H9 (cell line): ENCODE data around the gene MRPL14. TPM values are rescaled to one million over a fixed set of nuclear protein-coding genes. Genes with fewer than 3 reads are reported as not detected.

Experiments
- DNase-seq: peaks from one replicate; pipeline ENCODE4 v3.0.0-alpha.2; 2017
- H2AFZ ChIP-seq: one replicate; pipeline ENCODE4 v1.6.1; 2013; ENCODE audit warnings: mild to moderate bottlenecking, low read length, control low read depth, moderate library complexity
- H2AK5ac ChIP-seq: 2 replicates; pipeline ENCODE4 v1.6.1; 2013; ENCODE audit warnings: low read length, control low read depth, mixed read lengths; ENCODE audit not compliant: insufficient read length
- H2BK120ac ChIP-seq: one replicate; pipeline ENCODE4 v1.6.1; 2013; ENCODE audit warnings: low read depth, mild to moderate bottlenecking, low read length, control low read depth, inconsistent platforms; ENCODE audit not compliant: poor library complexity, severe bottlenecking
- H2BK12ac ChIP-seq: 2 replicates; pipeline ENCODE4 v1.6.1; 2013; ENCODE audit warnings: low read length, control low read depth, mixed read lengths, low read depth; ENCODE audit not compliant: insufficient read length
- H2BK15ac ChIP-seq: 2 replicates; pipeline ENCODE4 v1.6.1; 2013; ENCODE audit warnings: low read depth, low read length, control low read depth
- H2BK20ac ChIP-seq: one replicate; pipeline ENCODE4 v1.6.1; 2013; ENCODE audit warnings: low read depth, mild to moderate bottlenecking, low read length, control low read depth, inconsistent platforms; ENCODE audit not compliant: poor library complexity, severe bottlenecking
- H2BK5ac ChIP-seq: 2 replicates; pipeline ENCODE4 v1.6.1; 2013; ENCODE audit warnings: low read length, control low read depth, mixed read lengths; ENCODE audit not compliant: insufficient read length
- H3K14ac ChIP-seq: 2 replicates; pipeline ENCODE4 v1.6.1; 2013; ENCODE audit warnings: low read length, control low read depth; ENCODE audit not compliant: insufficient read depth
- H3K18ac ChIP-seq: 2 replicates; pipeline ENCODE4 v1.6.1; 2013; ENCODE audit warnings: low read depth, mild to moderate bottlenecking, mixed read lengths, low read length, control low read depth; ENCODE audit not compliant: insufficient read length
- H3K23ac ChIP-seq: 2 replicates; pipeline ENCODE4 v1.6.1; 2013; ENCODE audit warnings: low read length, control low read depth, mixed read lengths, low read depth; ENCODE audit not compliant: insufficient read length
- H3K23me2 ChIP-seq: 2 replicates; pipeline ENCODE4 v1.6.1; 2013; ENCODE audit warnings: low read depth, mild to moderate bottlenecking, mixed read lengths, low read length, control low read depth; ENCODE audit not compliant: insufficient read length, poor library complexity, severe bottlenecking
- H3K27ac ChIP-seq: 2 replicates; pipeline ENCODE4 v1.5.1; 2013; ENCODE audit warnings: low read length, control low read depth, mixed read lengths, low read depth; ENCODE audit not compliant: insufficient read length
- H3K27me3 ChIP-seq: 2 replicates; pipeline ENCODE4 v1.6.1; 2013; ENCODE audit warnings: low read length, control low read depth, inconsistent platforms; ENCODE audit not compliant: insufficient read depth
- H3K4ac ChIP-seq: 2 replicates; pipeline ENCODE4 v1.6.1; 2013; ENCODE audit warnings: low read depth, mild to moderate bottlenecking, control low read depth, inconsistent platforms, low read length, moderate library complexity
- H3K4me1 ChIP-seq: 2 replicates; pipeline ENCODE4 v1.6.1; 2013; ENCODE audit warnings: low read length, control low read depth, inconsistent platforms; ENCODE audit not compliant: insufficient read depth
- H3K4me2 ChIP-seq: 2 replicates; pipeline ENCODE4 v1.6.1; 2013; ENCODE audit warnings: low read length, control low read depth, mixed read lengths; ENCODE audit not compliant: insufficient read length, insufficient read depth
- H3K56ac ChIP-seq: 2 replicates; pipeline ENCODE4 v1.6.1; 2013; ENCODE audit warnings: low read depth, mild to moderate bottlenecking, mixed read lengths, low read length, control low read depth; ENCODE audit not compliant: insufficient read length
- H3K79me1 ChIP-seq: 2 replicates; pipeline ENCODE4 v1.6.1; 2013; ENCODE audit warnings: low read depth, mild to moderate bottlenecking, moderate library complexity, low read length, control low read depth, inconsistent platforms; ENCODE audit not compliant: insufficient read depth, poor library complexity, severe bottlenecking
- H3K79me2 ChIP-seq: 2 replicates; pipeline ENCODE4 v1.6.1; 2013; ENCODE audit warnings: low read length, control low read depth, inconsistent platforms; ENCODE audit not compliant: insufficient read depth
- H3K9ac ChIP-seq: 2 replicates; pipeline ENCODE4 v1.6.1; 2013; ENCODE audit warnings: low read length, control low read depth, mixed read lengths; ENCODE audit not compliant: insufficient read length; ENCODE audit errors: extremely low read depth
- H3K9me3 ChIP-seq: one replicate; pipeline ENCODE4 v1.6.1; 2013; ENCODE audit warnings: low read depth, low read length, inconsistent platforms; ENCODE audit not compliant: control insufficient read depth
- H3T11ph ChIP-seq: one replicate; pipeline ENCODE4 v1.6.1; 2013; ENCODE audit warnings: mild to moderate bottlenecking, low read length, control low read depth, inconsistent platforms
- H4K20me1 ChIP-seq: one replicate; pipeline ENCODE4 v1.6.1; 2013; ENCODE audit not compliant: control insufficient read depth, insufficient read length, insufficient read depth
- H4K5ac ChIP-seq: 2 replicates; pipeline ENCODE4 v1.6.1; 2013; ENCODE audit warnings: low read depth, mild to moderate bottlenecking, mixed read lengths, low read length, control low read depth; ENCODE audit not compliant: insufficient read length
- H4K8ac ChIP-seq: replicated peaks from 2 replicates; pipeline ENCODE4 v1.6.1; 2013; ENCODE audit warnings: low read length, control low read depth, mixed read lengths, low read depth; ENCODE audit not compliant: insufficient read length
- H4K91ac ChIP-seq: 2 replicates; pipeline ENCODE4 v1.6.1; 2013; ENCODE audit warnings: low read depth, mild to moderate bottlenecking, moderate library complexity, mixed read lengths, low read length, control low read depth; ENCODE audit not compliant: insufficient read length
- H3K27ac Mint-ChIP-seq, 3 experiments: 2 replicates in 2 of 3; 3 replicates in 1 of 3; pipeline ENCODE4 v1.8.0; 2020 to 2021; ENCODE audit warnings: mixed read lengths in 3 of 3, mild to moderate bottlenecking in 1 of 3, moderate library complexity in 1 of 3
- H3K27me3 Mint-ChIP-seq: 2 replicates; pipeline ENCODE4 v1.8.0; 2021; ENCODE audit warnings: low read depth, mild to moderate bottlenecking, moderate library complexity, mixed read lengths
- H3K36me3 Mint-ChIP-seq, 3 experiments: 2 replicates in 2 of 3; 3 replicates in 1 of 3; pipeline ENCODE4 v1.8.0; 2020 to 2021; ENCODE audit warnings: low read depth in 3 of 3, mixed read lengths in 3 of 3; ENCODE audit not compliant: insufficient read depth in 1 of 3
- H3K4me1 Mint-ChIP-seq, 2 experiments: 2 replicates each; pipeline ENCODE4 v1.8.0; 2020; ENCODE audit warnings: mixed read lengths in 2 of 2
- H3K4me3 Mint-ChIP-seq, 2 experiments: 2 replicates in 1 of 2; 3 replicates in 1 of 2; pipeline ENCODE4 v1.8.0; 2020 to 2021; ENCODE audit warnings: mild to moderate bottlenecking in 2 of 2, mixed read lengths in 2 of 2, moderate library complexity in 1 of 2
- H3K9me3 Mint-ChIP-seq, 2 experiments: 2 replicates in 1 of 2; 3 replicates in 1 of 2; pipeline ENCODE4 v1.8.0; 2020; ENCODE audit warnings: mild to moderate bottlenecking in 2 of 2, mixed read lengths in 2 of 2, moderate library complexity in 1 of 2
- WGBS: extraction: QIAGEN DNeasy Blood & Tissue Kit; methylation state at CpG from one replicate; pipeline ENCODE4 v1.1.7; 2013; ENCODE audit warnings: missing lambda C conversion rate, low lambda C conversion rate, mixed read lengths; ENCODE audit not compliant: insufficient read length; ENCODE audit errors: extremely low coverage; 5-methylcytosine and 5-hydroxymethylcytosine counted together
- total RNA-seq: library from RNA; stranded (reverse); gene quantifications from 2 replicates; pipeline ENCODE4 v1.2.1, GENCODE V29; 2021
- TF ChIP-seq, protein P1 (sequence below): fragments of 200-600 bp; sonication (generic); conservative IDR thresholded peaks from 3 replicates; pipeline ENCODE4 v1.8.0; 2021; ENCODE audit warnings: antibody characterized with exemption, mild to moderate bottlenecking

MRPL14 gene
- total RNA-seq, 1 experiment from 2014 or later: 80.1 TPM

DNA sequence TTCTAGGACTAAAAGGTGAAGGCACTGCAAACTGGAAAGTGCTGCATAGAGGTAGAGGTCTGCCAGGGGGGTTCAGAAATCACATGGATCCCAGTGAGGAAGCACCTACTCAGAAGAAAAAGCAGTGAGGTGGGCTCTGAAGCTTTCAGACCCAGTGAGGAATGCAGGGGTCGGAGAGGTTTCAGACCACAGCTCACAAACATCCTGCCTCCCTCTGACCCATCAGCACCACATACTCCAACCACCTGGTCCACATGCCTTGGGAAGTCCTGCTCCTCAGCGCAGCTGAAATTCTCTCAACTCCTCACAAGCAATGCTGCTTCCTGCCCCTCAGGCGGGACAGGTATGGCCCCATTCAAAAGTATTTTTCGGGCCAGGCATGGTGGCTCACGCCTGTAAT lies 20.2 kb downstream of the MRPL14 start:
- no peak overlapping the region for H4K8ac ChIP-seq
- H3K9ac ChIP-seq: no peak overlapping the region
- H4K20me1 ChIP-seq: no peaks in the 10 kb centered on the region
- no peak overlapping the region for H2BK5ac ChIP-seq
- no peak overlapping the region for H2BK120ac ChIP-seq
- no peaks in the 10 kb centered on the region for H3K27me3 ChIP-seq
- no peak overlapping the region for H2BK12ac ChIP-seq
- no peak overlapping the region for H3K4ac ChIP-seq
- no peaks in the 10 kb centered on the region for H3K23me2 ChIP-seq
- no peak overlapping the region for H3K56ac ChIP-seq
- no peak overlapping the region for H4K91ac ChIP-seq
- no peak overlapping the region for H4K5ac ChIP-seq
- H3K18ac ChIP-seq: no peak overlapping the region
- H3K79me2 ChIP-seq: 0 out of 2 replicates have a peak, but pooled peaks cover 1% of the 10 kb centered on the region
- H2BK20ac ChIP-seq: no peak overlapping the region
- no peaks in the 10 kb centered on the region for H3K4me1 ChIP-seq
- no peaks in the 10 kb centered on the region for H3K9me3 ChIP-seq
- H3K79me1 ChIP-seq: peaks cover 8% of the 10 kb centered on the region
- 0 out of 7 replicates have a peak overlapping the region, but pooled peaks of 1 of the 3 experiments have one; percentile 73 for H3K27ac Mint-ChIP-seq
- no peak overlapping the region for H3K23ac ChIP-seq
- no peak overlapping the region for H3T11ph ChIP-seq
- H3K27me3 Mint-ChIP-seq: no peaks in the 10 kb centered on the region
- no CpG with 5 or more reads among the region's 5 CpGs for WGBS
- H3K14ac ChIP-seq: no peak overlapping the region
- no peak for DNase-seq
- no peak overlapping the region for H2BK15ac ChIP-seq
- no peak overlapping the region for H3K4me2 ChIP-seq
- no peak overlapping the region for H2AFZ ChIP-seq
- H3K9me3 Mint-ChIP-seq: no peaks in the 10 kb centered on the region
- TF ChIP-seq, protein P1, sequence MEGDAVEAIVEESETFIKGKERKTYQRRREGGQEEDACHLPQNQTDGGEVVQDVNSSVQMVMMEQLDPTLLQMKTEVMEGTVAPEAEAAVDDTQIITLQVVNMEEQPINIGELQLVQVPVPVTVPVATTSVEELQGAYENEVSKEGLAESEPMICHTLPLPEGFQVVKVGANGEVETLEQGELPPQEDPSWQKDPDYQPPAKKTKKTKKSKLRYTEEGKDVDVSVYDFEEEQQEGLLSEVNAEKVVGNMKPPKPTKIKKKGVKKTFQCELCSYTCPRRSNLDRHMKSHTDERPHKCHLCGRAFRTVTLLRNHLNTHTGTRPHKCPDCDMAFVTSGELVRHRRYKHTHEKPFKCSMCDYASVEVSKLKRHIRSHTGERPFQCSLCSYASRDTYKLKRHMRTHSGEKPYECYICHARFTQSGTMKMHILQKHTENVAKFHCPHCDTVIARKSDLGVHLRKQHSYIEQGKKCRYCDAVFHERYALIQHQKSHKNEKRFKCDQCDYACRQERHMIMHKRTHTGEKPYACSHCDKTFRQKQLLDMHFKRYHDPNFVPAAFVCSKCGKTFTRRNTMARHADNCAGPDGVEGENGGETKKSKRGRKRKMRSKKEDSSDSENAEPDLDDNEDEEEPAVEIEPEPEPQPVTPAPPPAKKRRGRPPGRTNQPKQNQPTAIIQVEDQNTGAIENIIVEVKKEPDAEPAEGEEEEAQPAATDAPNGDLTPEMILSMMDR: no peak
- no peak overlapping the region for H3K27ac ChIP-seq
- H2AK5ac ChIP-seq: no peak overlapping the region
- H3K36me3 Mint-ChIP-seq: peaks cover 28 to 85% (median 83%) of the 10 kb centered on the region in 3 experiments; a peak in 6 of 7 replicates
- H3K4me1 Mint-ChIP-seq: peaks cover 16 to 18% of the 10 kb centered on the region in 2 experiments
- H3K4me3 Mint-ChIP-seq: no peak overlapping the region
